A673 (cell line): ENCODE results near the gene CTSW. TPM values are rescaled to one million over a fixed set of nuclear protein-coding genes. Genes with fewer than 3 reads are reported as not detected.
A peak's percentile ranks its signal among the peaks of the same experiment; 100 is the strongest.

ENCODE experiments used
- BruUV-seq: library from RNA; stranded (reverse); fragments of 400-500 nt; replicated peaks from 2 replicates; lab custom pipeline; 2021; lab: Mats Ljungman, UMichigan
- CTCF ChIA-PET: fragments of 300-600 bp; sonication (Branson Sonifier 250); formaldehyde crosslinking; loops from one replicate; lab custom pipeline; 2022; ENCODE audit warnings: antibody characterized with exemption; lab: Charles Lee
- POLR2A ChIA-PET: fragments of 300-600 bp; sonication (Branson Sonifier 250); formaldehyde crosslinking; loops from one replicate; lab custom pipeline; 2022; ENCODE audit warnings: antibody characterized with exemption; ENCODE audit not compliant: low non-redundant PET; lab: Charles Lee
- DNase-seq: peaks from one replicate; pipeline ENCODE4 v3.0.0-alpha.2; 2015; ENCODE audit warnings: low spot score
- H3K27ac ChIP-seq: fragments of 200-600 bp; sonication (generic); 2 replicates; pipeline ENCODE4 v1.5.1; 2016; ENCODE audit warnings: mixed run types, low read depth, mild to moderate bottlenecking, mixed read lengths, antibody characterized with exemption, low read length; ENCODE audit not compliant: poor library complexity, severe bottlenecking
- H3K27me3 ChIP-seq: fragments of 200-600 bp; sonication (generic); replicated peaks from 2 replicates; pipeline ENCODE4 v1.6.1; 2017; ENCODE audit warnings: mixed run types, low read depth, mild to moderate bottlenecking, mixed read lengths, antibody characterized with exemption, low read length; ENCODE audit not compliant: insufficient read depth, poor library complexity
- H3K36me3 ChIP-seq: fragments of 200-600 bp; sonication (generic); 2 replicates; pipeline ENCODE4 v1.6.1; 2016; ENCODE audit warnings: mixed run types, mild to moderate bottlenecking, mixed read lengths, antibody characterized with exemption, low read length; ENCODE audit not compliant: insufficient read depth, poor library complexity, severe bottlenecking
- H3K4me1 ChIP-seq: fragments of 200-600 bp; sonication (generic); 2 replicates; pipeline ENCODE4 v1.6.1; 2017; ENCODE audit warnings: mixed run types, mild to moderate bottlenecking, mixed read lengths, antibody characterized with exemption, low read length; ENCODE audit not compliant: insufficient read depth, poor library complexity, severe bottlenecking
- H3K4me3 ChIP-seq: fragments of 200-600 bp; sonication (generic); 2 replicates; pipeline ENCODE4 v1.5.1; 2016; ENCODE audit warnings: low read depth, mixed run types, mild to moderate bottlenecking, mixed read lengths, low read length; ENCODE audit not compliant: poor library complexity, severe bottlenecking
- H3K9me3 ChIP-seq: fragments of 200-600 bp; sonication (generic); 2 replicates; pipeline ENCODE4 v1.6.1; 2016; ENCODE audit warnings: mixed run types, low read depth, mild to moderate bottlenecking, mixed read lengths, antibody characterized with exemption, low read length; ENCODE audit not compliant: poor library complexity, severe bottlenecking
- EZH2 ChIP-seq: fragments of 200-600 bp; sonication (generic); IDR thresholded peaks from 2 replicates; pipeline ENCODE4 v1.6.1; 2017; ENCODE audit warnings: borderline replicate concordance, low read depth, mild to moderate bottlenecking, mixed read lengths, antibody characterized with exemption, low read length; ENCODE audit not compliant: poor library complexity, severe bottlenecking
- intact Hi-C: fragments of 100-400 bp; cut with micrococcal nuclease; formaldehyde crosslinking; loops from one replicate; pipeline ENCODE4 v1.10.0; 2022; ENCODE audit not compliant: unreplicated experiment
- total RNA-seq: library from RNA; stranded (reverse); gene quantifications from 2 replicates; pipeline ENCODE4 v1.2.3, GENCODE V29; 2021
- TF ChIP-seq, protein P1 (sequence below): fragments of 300-800, 200-600 bp; sonication (generic); conservative IDR thresholded peaks from 2 replicates; pipeline ENCODE4 v1.5.1; 2017; ENCODE audit warnings: low read depth, mild to moderate bottlenecking, antibody characterized with exemption, low read length, moderate library complexity, mixed read lengths

The CTSW gene
- total RNA-seq, 1 experiment from 2014 or later: not detected

DNA sequence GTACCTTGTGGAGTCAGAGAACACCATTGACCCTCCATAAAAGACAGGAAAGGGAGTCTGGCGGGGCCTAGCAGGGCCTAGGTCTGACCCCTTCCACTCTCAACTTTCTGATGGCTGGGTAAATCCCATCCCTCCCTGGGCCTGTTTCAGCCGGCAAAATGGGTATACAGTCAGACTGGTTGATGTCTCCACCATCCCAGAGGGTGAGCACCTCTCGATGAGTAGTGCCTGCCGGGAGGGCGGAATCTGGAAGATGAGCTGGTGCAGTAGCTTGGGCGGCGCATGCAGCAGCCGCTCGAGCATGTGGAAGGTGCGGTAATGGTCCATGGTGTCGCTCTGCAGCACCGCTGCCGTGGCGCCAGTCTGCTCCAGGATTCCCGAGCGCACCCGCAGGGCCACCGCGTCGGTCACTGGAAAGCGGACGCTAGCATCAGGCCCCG lies 8.1 kb downstream of the CTSW start:
- Histone ChIP-seq H3K27me3 (no peaks in the 10 kb centered on the region), H3K4me1 (peaks cover 33% of the 10 kb centered on the region), H3K9me3 (no peaks in the 10 kb centered on the region), H3K4me3 (peak overlapping the region; percentile 72), H3K27ac (peak overlapping the region; percentile 85), H3K36me3 (peaks cover 43% of the 10 kb centered on the region)
- TF ChIP-seq EZH2: no peak
- TF ChIP-seq, protein P1, sequence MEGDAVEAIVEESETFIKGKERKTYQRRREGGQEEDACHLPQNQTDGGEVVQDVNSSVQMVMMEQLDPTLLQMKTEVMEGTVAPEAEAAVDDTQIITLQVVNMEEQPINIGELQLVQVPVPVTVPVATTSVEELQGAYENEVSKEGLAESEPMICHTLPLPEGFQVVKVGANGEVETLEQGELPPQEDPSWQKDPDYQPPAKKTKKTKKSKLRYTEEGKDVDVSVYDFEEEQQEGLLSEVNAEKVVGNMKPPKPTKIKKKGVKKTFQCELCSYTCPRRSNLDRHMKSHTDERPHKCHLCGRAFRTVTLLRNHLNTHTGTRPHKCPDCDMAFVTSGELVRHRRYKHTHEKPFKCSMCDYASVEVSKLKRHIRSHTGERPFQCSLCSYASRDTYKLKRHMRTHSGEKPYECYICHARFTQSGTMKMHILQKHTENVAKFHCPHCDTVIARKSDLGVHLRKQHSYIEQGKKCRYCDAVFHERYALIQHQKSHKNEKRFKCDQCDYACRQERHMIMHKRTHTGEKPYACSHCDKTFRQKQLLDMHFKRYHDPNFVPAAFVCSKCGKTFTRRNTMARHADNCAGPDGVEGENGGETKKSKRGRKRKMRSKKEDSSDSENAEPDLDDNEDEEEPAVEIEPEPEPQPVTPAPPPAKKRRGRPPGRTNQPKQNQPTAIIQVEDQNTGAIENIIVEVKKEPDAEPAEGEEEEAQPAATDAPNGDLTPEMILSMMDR: no peak
- ChIA-PET POLR2A (interaction anchor here (0.6 to 0.7 kb wide), 4 partner anchors 28 to 1456 kb away, joined by 5 to 11 read pairs (median 8); no protein-coding TSS in a partner anchor), CTCF (interaction anchor here (0.5 to 2.4 kb wide), 36 partner anchors 9 to 1740 kb away, joined by 3 to 65 read pairs (median 6); partner anchors contain the start of genes DPF2, EFEMP2, FOSL1 and KAT5)
- DNase-seq: no peak
- BruUV-seq: TSS peak; percentile 49
- intact Hi-C loops: loop anchor here (1.0 kb wide), 1 partner anchor 29 kb away; the partner anchor contains the start of gene CFL1

GRCh38 chr11:65888163-65888814 lies 8.7 kb downstream of the CTSW start, which contains the start of gene FIBP:
FIBP (minus strand) TSS chr11:65888471; CDS start chr11:65888418, 53 bp downstream.
- Histone ChIP-seq H3K36me3 (peaks cover 38% of the 10 kb centered on the region), H3K4me1 (peaks cover 39% of the 10 kb centered on the region), H3K4me3 (peak within 1 kb of the TSS; percentile 72)

More at GRCh38 chr11:65888163-65888814, 8.7 kb downstream of the CTSW start, which contains the start of gene FIBP:
- DNase-seq: peak; percentile 100
- intact Hi-C loops: loop anchor here (1.0 kb wide), 1 partner anchor 30 kb away; the partner anchor contains the start of gene CFL1
- TF ChIP-seq, protein P1: peak; percentile 97
- no peak for TF ChIP-seq EZH2
- no peaks in the 10 kb centered on the region for H3K27me3 ChIP-seq
- ChIA-PET POLR2A (interaction anchor here (0.5 to 0.7 kb wide), 6 partner anchors 10 to 1456 kb away, joined by 3 to 11 read pairs (median 6); no protein-coding TSS in a partner anchor), CTCF (interaction anchor here (0.5 to 2.4 kb wide), 39 partner anchors 10 to 1740 kb away, joined by 3 to 65 read pairs (median 5); partner anchors contain the start of genes DPF2, EFEMP2, FOSL1 and KAT5)
- no TSS peak for BruUV-seq
- peak within 1 kb of the TSS; percentile 85 for H3K27ac ChIP-seq
- H3K9me3 ChIP-seq: no peaks in the 10 kb centered on the region
